Sigmoid colon (tissue), 7 donors: ENCODE results near the gene SIGLEC1. TPM values are rescaled to one million over a fixed set of nuclear protein-coding genes. Genes with fewer than 3 reads are reported as not detected.

ENCODE experiments used
- DNase-seq: peaks from one replicate; pipeline ENCODE4 v3.0.0-alpha.2; 2019
- H3K27ac ChIP-seq, 4 donors: fragments of 200-600 bp; sonication (generic); one replicate each; pipeline ENCODE4 v1.5.1; 2016 to 2019; ENCODE audit warnings: mild to moderate bottlenecking in 1 of 4
- H3K27me3 ChIP-seq, 3 donors: fragments of 200-600 bp; sonication (generic); one replicate each; pipeline ENCODE4 v1.5.1; 2019; ENCODE audit warnings: mild to moderate bottlenecking in 1 of 3
- H3K36me3 ChIP-seq, 4 donors: fragments of 200-600 bp; sonication (generic); one replicate each; pipeline ENCODE4 v1.5.1; 2016 to 2019
- H3K4me1 ChIP-seq, 4 donors: fragments of 200-600 bp; sonication (generic); one replicate each; pipeline ENCODE4 v1.5.1; 2017 to 2019
- H3K4me3 ChIP-seq, 4 donors: fragments of 200-600 bp; sonication (generic); one replicate each; pipeline ENCODE4 v1.5.1; 2017 to 2019; ENCODE audit warnings: mild to moderate bottlenecking in 2 of 4, moderate library complexity in 1 of 4
- H3K9me3 ChIP-seq, 4 donors: fragments of 200-600 bp in 3 of 4; sonication (generic) in 3 of 4; one replicate each; pipeline versions ENCODE4 v1.5.1 to v1.6.1; 2013 to 2019
- CTCF ChIP-seq, 4 experiments: fragments of 450-650 bp in 3 of 4; fragments of 200-600 bp in 1 of 4; IDR thresholded peaks; one replicate each; pipeline ENCODE4 v1.5.1; 2016 to 2019; ENCODE audit warnings: antibody characterized with exemption in 4 of 4, mild to moderate bottlenecking in 3 of 4, moderate library complexity in 2 of 4
- EP300 ChIP-seq, 4 donors: sonication (generic); formaldehyde crosslinking; IDR thresholded peaks; one replicate each; pipeline ENCODE4 v1.6.1; 2017; ENCODE audit warnings: antibody characterized with exemption in 4 of 4
- POLR2A ChIP-seq, 2 donors: fragments of 450-650 bp; IDR thresholded peaks; one replicate each; pipeline ENCODE4 v1.6.1; 2016; ENCODE audit warnings: antibody characterized with exemption in 2 of 2, mild to moderate bottlenecking in 2 of 2, moderate library complexity in 2 of 2
- POLR2AphosphoS5 ChIP-seq, 4 donors: sonication (generic); formaldehyde crosslinking; IDR thresholded peaks; one replicate each; pipeline ENCODE4 v1.6.1; 2017; ENCODE audit warnings: antibody characterized with exemption in 4 of 4
- WGBS, 2 donors: extraction: QIAGEN DNeasy Blood & Tissue Kit; methylation state at CpG; one replicate each; pipeline ENCODE4 v1.1.7; 2013; 5-methylcytosine and 5-hydroxymethylcytosine counted together
- intact Hi-C: fragments of 100-400 bp; cut with DNase I; formaldehyde crosslinking; loops from one replicate; pipeline ENCODE4 v1.15.1; 2023
- polyA plus RNA-seq, 3 donors: library from polyadenylated mRNA; stranded (reverse); fragments of 200-250 nt; gene quantifications; one replicate each; pipeline ENCODE4 v1.2.3, GENCODE V29; 2013
- total RNA-seq, 4 donors: library from RNA; depleted of rRNA; stranded (reverse); fragments of >200 nt; gene quantifications; one replicate each; pipeline ENCODE4 v1.1.0, GENCODE V29; 2016
- donor health status: healthy with polysubstance abuse.
- donor health status: Bipolar disorder and iron deficiency.
- donor health status: healthy.

SIGLEC1 gene
- total and polyA plus RNA-seq, 7 donors, result 2.4 to 17.1 (median 9.9) TPM

- 68 to 83% methylated on average over 2 of the region's 2 CpGs for WGBS, 2 donors
- H3K27me3 ChIP-seq, result peaks cover 0 to 26% (median 9%) of the 10 kb centered on the region in 3 donors
- no peak overlapping the region for H3K27ac ChIP-seq
- H3K36me3 ChIP-seq, result peaks cover 0 to 20% (median 4%) of the 10 kb centered on the region in 4 donors
- H3K4me3 ChIP-seq, result no peak overlapping the region
- H3K9me3 ChIP-seq, result no peaks in the 10 kb centered on the region
- no peak for TF ChIP-seq CTCF (IDR thresholded peaks at IDR 0.05)
- TF ChIP-seq POLR2AphosphoS5 (IDR thresholded peaks at IDR 0.05), result no peak
- TF ChIP-seq POLR2A (IDR thresholded peaks at IDR 0.05), result no peak
- TF ChIP-seq EP300 (IDR thresholded peaks at IDR 0.05), result no peak
- no peak for DNase-seq
- intact Hi-C loops, result no loop called here
- H3K4me1 ChIP-seq, result peaks cover 0 to 25% (median 7%) of the 10 kb centered on the region in 4 donors
Observed at GRCh38 chr20:3747471-3747870, 35.1 kb upstream of the SIGLEC1 start.

- H3K27ac ChIP-seq, result no peak overlapping the region
- peaks cover 0 to 17% (median 4%) of the 10 kb centered on the region in 4 donors for H3K4me1 ChIP-seq
- H3K36me3 ChIP-seq, result peaks cover 0 to 4% (median 2%) of the 10 kb centered on the region in 4 donors
- peaks cover 0 to 26% (median 9%) of the 10 kb centered on the region in 3 donors for H3K27me3 ChIP-seq
- intact Hi-C loops, result no loop called here
- H3K9me3 ChIP-seq, result no peaks in the 10 kb centered on the region
- TF ChIP-seq POLR2A (IDR thresholded peaks at IDR 0.05) (no peak), CTCF (IDR thresholded peaks at IDR 0.05) (no peak)
- no peak overlapping the region for H3K4me3 ChIP-seq
- no peak for DNase-seq
- WGBS, 2 donors, result 68 to 80% methylated on average over 11 of the region's 11 CpGs
Observed at GRCh38 chr20:3745686-3746173, 33.3 kb upstream of the SIGLEC1 start.

GRCh38 chr20:3744806-3745685 is 32.6 kb upstream of the SIGLEC1 start:
- no peaks in the 10 kb centered on the region for H3K36me3 ChIP-seq

GRCh38 chr20:3744037-3744436 is 31.6 kb upstream of the SIGLEC1 start:
- H3K4me3 ChIP-seq, result no peak overlapping the region
- H3K27me3 ChIP-seq, result peaks cover 0 to 16% (median 9%) of the 10 kb centered on the region in 3 donors
- H3K4me1 ChIP-seq, result peaks cover 0 to 8% (median 0%) of the 10 kb centered on the region in 4 donors
- no peak overlapping the region for H3K27ac ChIP-seq
- no peak for DNase-seq
- 78 to 88% methylated on average over 1 of the region's 1 CpG for WGBS, 2 donors
- H3K9me3 ChIP-seq, result no peaks in the 10 kb centered on the region
- TF ChIP-seq POLR2A (IDR thresholded peaks at IDR 0.05) (no peak), POLR2AphosphoS5 (IDR thresholded peaks at IDR 0.05) (no peak), EP300 (IDR thresholded peaks at IDR 0.05) (no peak)
- intact Hi-C loops, result no loop called here
- H3K36me3 ChIP-seq, result no peaks in the 10 kb centered on the region

More at GRCh38 chr20:3744806-3745685, 32.6 kb upstream of the SIGLEC1 start:
- DNase-seq, result peak; percentile 80
- intact Hi-C loops, result no loop called here
- no peak overlapping the region for H3K27ac ChIP-seq
- H3K4me1 ChIP-seq, result peaks cover 0 to 15% (median 4%) of the 10 kb centered on the region in 4 donors
- no peak overlapping the region for H3K4me3 ChIP-seq
- no peak for TF ChIP-seq CTCF (IDR thresholded peaks at IDR 0.05)
- TF ChIP-seq POLR2A (IDR thresholded peaks at IDR 0.05), result no peak
- no peaks in the 10 kb centered on the region for H3K9me3 ChIP-seq
- WGBS, 2 donors, result 34 to 43% methylated on average over 45 of the region's 45 CpGs
- peaks cover 0 to 26% (median 9%) of the 10 kb centered on the region in 3 donors for H3K27me3 ChIP-seq

GRCh38 chr20:3743251-3743650 is 30.9 kb upstream of the SIGLEC1 start:
- Histone ChIP-seq H3K4me1 (peaks cover 0 to 8% (median 0%) of the 10 kb centered on the region in 4 donors), H3K27ac (no peak overlapping the region), H3K9me3 (no peaks in the 10 kb centered on the region), H3K4me3 (no peak overlapping the region), H3K27me3 (peaks cover 0 to 16% (median 9%) of the 10 kb centered on the region in 3 donors), H3K36me3 (no peaks in the 10 kb centered on the region)
- DNase-seq, result no peak
- TF ChIP-seq POLR2A (IDR thresholded peaks at IDR 0.05), result no peak
- no peak for TF ChIP-seq CTCF (IDR thresholded peaks at IDR 0.05)
- TF ChIP-seq EP300 (IDR thresholded peaks at IDR 0.05), result no peak
- no peak for TF ChIP-seq POLR2AphosphoS5 (IDR thresholded peaks at IDR 0.05)
- intact Hi-C loops, result no loop called here
- 62 to 76% methylated on average over 2 of the region's 2 CpGs for WGBS, 2 donors
